AG04449 (cell line): ENCODE measurements around the gene NCAPD2.

Experiments
- CTCF ChIA-PET: fragments of 350-600 bp; formaldehyde crosslinking; extraction: SDS; loops from one replicate; lab custom pipeline; 2021; ENCODE audit warnings: antibody characterized with exemption; lab: Yijun Ruan, JAX
- POLR2A ChIA-PET: fragments of 400-600, 350-600 bp; formaldehyde crosslinking; extraction: SDS; loops from one replicate; lab custom pipeline; 2020; ENCODE audit warnings: antibody characterized with exemption, inconsistent platforms; lab: Yijun Ruan, JAX
- DNase-seq: peaks from one replicate; pipeline ENCODE4 v3.0.0-alpha.2; 2010; ENCODE audit warnings: low read depth, low spot score
- H3K4me3 ChIP-seq: 2 replicates; pipeline ENCODE4 v1.5.1; 2011; ENCODE audit warnings: low read depth, mild to moderate bottlenecking, control low read depth, low read length
- CTCF ChIP-seq: IDR thresholded peaks from one replicate; pipeline ENCODE4 v1.5.1; 2011; ENCODE audit warnings: mild to moderate bottlenecking, moderate library complexity, low read length, control low read depth, inconsistent platforms; ENCODE audit not compliant: insufficient read depth; ENCODE audit errors: missing control alignments

Gene NCAPD2

GRCh38 chr12:6508087-6508486, 14.2 kb downstream of the NCAPD2 start:
- H3K4me3 ChIP-seq: no peak overlapping the region
- TF ChIP-seq CTCF: no peak
- ChIA-PET POLR2A (interaction anchor here (1.1 kb wide), 1 partner anchor 26 kb away, joined by 7 read pairs; the partner anchor contains the start of gene GAPDH), CTCF (interaction anchor here (0.8 to 1.2 kb wide), 4 partner anchors 27 to 43 kb away, joined by 3 to 4 read pairs (median 3); no protein-coding TSS in a partner anchor)
- DNase-seq: no peak

DNA sequence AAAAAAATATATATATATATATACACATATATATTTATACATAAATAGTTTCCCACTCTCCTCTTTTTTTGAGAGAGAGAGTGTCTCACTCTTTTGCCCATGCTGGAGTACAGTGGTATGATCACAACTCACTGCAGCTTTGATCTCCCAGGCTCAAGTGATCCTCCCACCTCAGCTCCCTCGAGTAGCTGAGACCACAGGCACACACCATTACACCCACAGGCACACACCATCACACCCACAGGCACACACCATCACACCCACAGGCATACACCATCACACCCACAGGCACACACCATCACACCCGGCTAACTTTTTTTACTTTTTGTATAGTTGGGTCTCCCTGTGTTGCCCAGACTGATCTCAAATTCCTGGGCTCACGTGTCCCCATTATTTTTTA, 26.3 kb downstream of the NCAPD2 start:
- H3K4me3 ChIP-seq: no peak overlapping the region
- no peak for TF ChIP-seq CTCF
- CTCF ChIA-PET: no interaction called here
- no peak for DNase-seq
- POLR2A ChIA-PET: interaction anchor here (0.8 kb wide), 1 partner anchor 15 kb away, joined by 3 read pairs; the partner anchor contains the start of gene GAPDH

- no peak overlapping the region for H3K4me3 ChIP-seq
- POLR2A ChIA-PET: interaction anchor here (2.2 kb wide), 1 partner anchor 12 kb away, joined by 10 read pairs; the partner anchor contains the start of gene GAPDH
- DNase-seq: no peak
These were observed 28.3 kb downstream of the NCAPD2 start for GRCh38 chr12:6522193-6522592.

GRCh38 chr12:6523708-6524107, 29.8 kb downstream of the NCAPD2 start:
- POLR2A ChIA-PET: interaction anchor here (2.2 kb wide), 1 partner anchor 10 kb away, joined by 10 read pairs; the partner anchor contains the start of gene GAPDH

More at GRCh38 chr12:6522193-6522592, 28.3 kb downstream of the NCAPD2 start:
- no peak for TF ChIP-seq CTCF
- CTCF ChIA-PET: no interaction called here

DNA sequence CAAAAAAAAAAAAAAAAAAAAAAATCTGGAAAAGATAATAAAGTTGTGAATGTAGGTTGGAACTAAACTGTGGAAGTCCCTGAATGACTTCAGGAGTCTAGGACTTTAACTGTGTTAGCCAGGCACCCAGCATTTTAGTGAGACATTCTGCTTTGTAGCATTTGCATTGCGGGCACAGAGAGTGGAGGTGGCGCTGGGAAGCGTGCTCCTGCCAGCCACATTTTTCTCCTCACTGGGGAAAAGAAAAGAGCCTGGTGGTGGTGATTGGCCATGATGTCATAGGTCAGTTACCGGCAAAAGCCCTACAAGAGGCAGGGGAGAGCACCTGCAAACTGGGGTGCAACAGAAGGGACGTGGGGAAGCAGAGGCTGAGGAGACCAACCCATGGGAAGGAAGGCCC, 30.7 kb downstream of the NCAPD2 start:
- ChIA-PET POLR2A (interaction anchor here (2.2 kb wide), 1 partner anchor 9 kb away, joined by 10 read pairs; the partner anchor contains the start of gene GAPDH), CTCF (interaction anchor here (1.8 kb wide), 1 partner anchor 59 kb away, joined by 4 read pairs; no protein-coding TSS in a partner anchor)
- no peak for DNase-seq
- no peak for TF ChIP-seq CTCF
- H3K4me3 ChIP-seq: no peak overlapping the region

More at GRCh38 chr12:6523708-6524107, 29.8 kb downstream of the NCAPD2 start:
- no peak for TF ChIP-seq CTCF
- H3K4me3 ChIP-seq: no peak overlapping the region
- no peak for DNase-seq
- CTCF ChIA-PET: interaction anchor here (1.0 to 1.8 kb wide), 2 partner anchors 22 to 58 kb away, joined by 3 to 4 read pairs; no protein-coding TSS in a partner anchor

- ChIA-PET CTCF (interaction anchor here (1.3 kb wide), 1 partner anchor 9 kb away, joined by 3 read pairs; no protein-coding TSS in a partner anchor), POLR2A (no interaction called here)
- TF ChIP-seq CTCF: no peak
- no peak for DNase-seq
- no peak overlapping the region for H3K4me3 ChIP-seq
These were observed 32.3 kb downstream of the NCAPD2 start for GRCh38 chr12:6526201-6526600.
